Caco-2 (cell line): Measurements from ENCODE around the gene SNRPA1. TPM values are rescaled to one million over a fixed set of nuclear protein-coding genes. Genes with fewer than 3 reads are reported as not detected.

Experiments
- BruUV-seq: library from RNA; stranded (reverse); fragments of 400-500 nt; replicated peaks from 2 replicates; lab custom pipeline; 2021; lab: Mats Ljungman, UMichigan
- CTCF ChIA-PET: fragments of 300-600 bp; sonication (Branson Sonifier 250); formaldehyde crosslinking; loops from one replicate; lab custom pipeline; 2022; ENCODE audit warnings: antibody characterized with exemption; lab: Charles Lee
- POLR2A ChIA-PET: fragments of 300-600 bp; sonication (Branson Sonifier 250); formaldehyde crosslinking; loops from one replicate; lab custom pipeline; 2022; ENCODE audit warnings: antibody characterized with exemption; lab: Charles Lee
- DNase-seq, 2 experiments: peaks; one replicate each; pipeline versions ENCODE4 v3.0.0 to v3.0.0-alpha.2; 2020 to 2022
- H3K27me3 ChIP-seq: replicated peaks from 2 replicates; pipeline ENCODE4 v1.6.0; 2011; ENCODE audit warnings: low read length; ENCODE audit not compliant: control insufficient read depth, insufficient read depth
- H3K36me3 ChIP-seq: 2 replicates; pipeline ENCODE4 v1.5.1; 2011; ENCODE audit warnings: low read length; ENCODE audit not compliant: control insufficient read depth, insufficient read depth
- H3K4me1 ChIP-seq: fragments of 250-450 bp; sonication (Bioruptor Pico); 2 replicates; pipeline ENCODE4 v1.5.1; 2020; ENCODE audit warnings: mild to moderate bottlenecking
- H3K4me3 ChIP-seq: 2 replicates; pipeline ENCODE4 v1.5.1; 2011; ENCODE audit warnings: low read depth, mild to moderate bottlenecking, control low read depth, low read length
- H3K9me3 ChIP-seq: fragments of 250-450 bp; sonication (Bioruptor Pico); 2 replicates; pipeline ENCODE4 v1.5.1; 2020; ENCODE audit warnings: mild to moderate bottlenecking, moderate library complexity
- H3K27ac Mint-ChIP-seq: one replicate; pipeline ENCODE4 v1.8.0; 2022; ENCODE audit warnings: mixed read lengths; ENCODE audit not compliant: unreplicated experiment
- H3K27me3 Mint-ChIP-seq: one replicate; pipeline ENCODE4 v1.8.0; 2022; ENCODE audit warnings: mixed read lengths; ENCODE audit not compliant: insufficient read depth, unreplicated experiment
- H3K36me3 Mint-ChIP-seq: one replicate; pipeline ENCODE4 v1.8.0; 2022; ENCODE audit warnings: mild to moderate bottlenecking, mixed read lengths; ENCODE audit not compliant: insufficient read depth, unreplicated experiment
- H3K4me1 Mint-ChIP-seq: one replicate; pipeline ENCODE4 v1.8.0; 2022; ENCODE audit warnings: low read depth, mixed read lengths; ENCODE audit not compliant: unreplicated experiment
- H3K4me3 Mint-ChIP-seq: one replicate; pipeline ENCODE4 v1.8.0; 2022; ENCODE audit warnings: mild to moderate bottlenecking, moderate library complexity, mixed read lengths; ENCODE audit not compliant: unreplicated experiment
- H3K9me3 Mint-ChIP-seq: one replicate; pipeline ENCODE4 v1.8.0; 2022; ENCODE audit warnings: mixed read lengths; ENCODE audit not compliant: unreplicated experiment
- intact Hi-C: fragments of 100-400 bp; cut with micrococcal nuclease; formaldehyde crosslinking; loops from one replicate; pipeline ENCODE4 v1.10.0; 2022; ENCODE audit not compliant: unreplicated experiment
- total RNA-seq: library from RNA; stranded (reverse); gene quantifications from 2 replicates; pipeline ENCODE4 v1.2.3, GENCODE V29; 2022
- TF ChIP-seq, protein P1 (sequence below), 2 experiments: fragments of 200-600 bp in 1 of 2; IDR thresholded peaks; 1 replicate in 1 of 2; 2 replicates in 1 of 2; pipeline versions ENCODE4 v1.5.1 to v1.8.0; 2011 to 2022; ENCODE audit warnings: antibody characterized with exemption in 1 of 2, control low read depth in 1 of 2, inconsistent platforms in 1 of 2, low read depth in 1 of 2, low read length in 1 of 2, mild to moderate bottlenecking in 1 of 2, moderate library complexity in 1 of 2; ENCODE audit not compliant: insufficient read depth in 1 of 2, severe bottlenecking in 1 of 2, unreplicated experiment in 1 of 2

SNRPA1 gene
- total RNA-seq, 1 experiment from 2014 or later = 123 TPM

DNA sequence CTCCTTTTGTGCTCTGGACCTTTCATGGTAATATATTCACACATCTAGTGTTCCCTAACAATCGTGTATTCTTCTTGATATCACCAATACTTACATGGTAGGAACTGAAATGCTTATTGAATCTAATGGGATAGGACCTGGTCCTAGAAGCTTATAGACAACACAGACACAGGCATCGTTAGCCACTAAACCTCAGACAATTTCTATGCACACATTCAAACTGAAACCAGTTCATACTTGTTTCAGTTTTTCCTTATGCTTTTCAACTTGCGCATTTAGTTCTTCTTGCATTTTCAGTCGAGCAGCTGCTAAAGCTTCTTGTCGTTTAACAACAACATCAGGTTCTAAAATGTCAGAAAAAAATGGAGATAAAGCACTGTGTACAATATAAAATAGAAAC, 20.0 kb downstream of the SNRPA1 start:
- intact Hi-C loops = no loop called here
- H3K4me1 ChIP-seq = peaks cover 22% of the 10 kb centered on the region
- Mint-ChIP-seq H3K9me3 (no peaks in the 10 kb centered on the region), H3K4me1 (no peaks in the 10 kb centered on the region), H3K27ac (no peak overlapping the region), H3K4me3 (no peak overlapping the region), H3K27me3 (no peaks in the 10 kb centered on the region), H3K36me3 (peaks cover 65% of the 10 kb centered on the region)
- ChIA-PET CTCF (interaction anchor here (0.5 kb wide), 1 partner anchor 380 kb away, joined by 3 read pairs; no protein-coding TSS in a partner anchor), POLR2A (no interaction called here)
- H3K4me3 ChIP-seq = no peak overlapping the region
- TF ChIP-seq, protein P1, sequence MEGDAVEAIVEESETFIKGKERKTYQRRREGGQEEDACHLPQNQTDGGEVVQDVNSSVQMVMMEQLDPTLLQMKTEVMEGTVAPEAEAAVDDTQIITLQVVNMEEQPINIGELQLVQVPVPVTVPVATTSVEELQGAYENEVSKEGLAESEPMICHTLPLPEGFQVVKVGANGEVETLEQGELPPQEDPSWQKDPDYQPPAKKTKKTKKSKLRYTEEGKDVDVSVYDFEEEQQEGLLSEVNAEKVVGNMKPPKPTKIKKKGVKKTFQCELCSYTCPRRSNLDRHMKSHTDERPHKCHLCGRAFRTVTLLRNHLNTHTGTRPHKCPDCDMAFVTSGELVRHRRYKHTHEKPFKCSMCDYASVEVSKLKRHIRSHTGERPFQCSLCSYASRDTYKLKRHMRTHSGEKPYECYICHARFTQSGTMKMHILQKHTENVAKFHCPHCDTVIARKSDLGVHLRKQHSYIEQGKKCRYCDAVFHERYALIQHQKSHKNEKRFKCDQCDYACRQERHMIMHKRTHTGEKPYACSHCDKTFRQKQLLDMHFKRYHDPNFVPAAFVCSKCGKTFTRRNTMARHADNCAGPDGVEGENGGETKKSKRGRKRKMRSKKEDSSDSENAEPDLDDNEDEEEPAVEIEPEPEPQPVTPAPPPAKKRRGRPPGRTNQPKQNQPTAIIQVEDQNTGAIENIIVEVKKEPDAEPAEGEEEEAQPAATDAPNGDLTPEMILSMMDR (IDR thresholded peaks at IDR 0.05; ENCODE audit: insufficient read depth in 1 of 2, low read depth in 1 of 2, low read length in 1 of 2, severe bottlenecking in 1 of 2, unreplicated experiment in 1 of 2) = no peak
- DNase-seq = no peak
- peaks cover 6% of the 10 kb centered on the region for H3K36me3 ChIP-seq
- no peaks in the 10 kb centered on the region for H3K9me3 ChIP-seq
- H3K27me3 ChIP-seq = no peaks in the 10 kb centered on the region
- BruUV-seq = no TSS peak

DNA sequence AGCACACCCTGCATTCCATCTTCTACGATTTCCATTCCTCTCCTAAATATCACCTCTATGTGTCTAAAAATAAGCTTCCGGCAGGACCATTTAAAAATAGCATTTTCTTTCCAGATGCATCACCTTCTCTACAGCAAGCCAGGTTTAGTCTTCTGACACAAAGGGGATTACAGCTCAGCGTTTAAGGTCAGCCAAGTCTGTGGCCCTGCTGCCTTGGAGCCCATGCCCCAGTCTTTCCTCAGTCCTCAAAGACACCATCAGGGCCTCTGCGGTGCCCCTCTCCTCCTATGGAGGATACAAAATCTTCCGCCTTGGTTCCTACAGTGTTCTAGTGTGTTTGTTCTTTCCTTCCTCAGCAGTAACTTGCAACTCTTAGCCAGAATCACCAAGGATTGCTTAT, 21.5 kb downstream of the SNRPA1 start:
- Mint-ChIP-seq H3K9me3 (no peaks in the 10 kb centered on the region), H3K27ac (no peak overlapping the region), H3K36me3 (peaks cover 65% of the 10 kb centered on the region), H3K4me1 (no peaks in the 10 kb centered on the region), H3K4me3 (no peak overlapping the region), H3K27me3 (no peaks in the 10 kb centered on the region)
- BruUV-seq = no TSS peak
- CTCF ChIA-PET = interaction anchor here (0.5 kb wide), 1 partner anchor 382 kb away, joined by 3 read pairs; no protein-coding TSS in a partner anchor
- no peaks in the 10 kb centered on the region for H3K9me3 ChIP-seq
- no peaks in the 10 kb centered on the region for H3K27me3 ChIP-seq
- intact Hi-C loops = no loop called here
- peaks cover 8% of the 10 kb centered on the region for H3K4me1 ChIP-seq
- no peak overlapping the region for H3K4me3 ChIP-seq
- no peak for DNase-seq
- TF ChIP-seq, protein P1 (IDR thresholded peaks at IDR 0.05; ENCODE audit: insufficient read depth in 1 of 2, low read depth in 1 of 2, low read length in 1 of 2, severe bottlenecking in 1 of 2, unreplicated experiment in 1 of 2) = no peak
- POLR2A ChIA-PET = no interaction called here
- H3K36me3 ChIP-seq = peaks cover 6% of the 10 kb centered on the region

DNA sequence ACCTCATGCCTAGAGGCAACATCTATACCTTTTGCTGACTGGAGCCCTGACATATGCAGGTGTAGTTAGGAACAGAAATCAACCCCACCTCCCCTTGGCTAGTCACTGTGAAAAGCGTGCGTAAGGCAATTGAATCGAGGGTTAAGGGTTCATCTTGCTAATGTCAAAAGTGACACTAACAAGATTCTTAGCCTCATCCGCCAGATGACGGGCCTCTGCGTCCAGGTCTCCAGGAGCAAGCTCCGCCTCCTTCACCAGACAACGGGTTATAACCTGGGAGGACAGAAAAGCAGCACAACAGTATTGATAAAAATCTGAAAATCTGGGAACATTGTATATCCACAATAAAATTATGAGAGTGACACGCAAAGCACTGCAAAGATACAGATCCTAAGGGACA, 22.5 kb downstream of the SNRPA1 start:
- no peak overlapping the region for H3K27ac Mint-ChIP-seq
- peaks cover 6% of the 10 kb centered on the region for H3K36me3 ChIP-seq

More for the DNA sequence above, 22.5 kb downstream of the SNRPA1 start:
- POLR2A ChIA-PET = no interaction called here
- intact Hi-C loops = no loop called here
- no peaks in the 10 kb centered on the region for H3K4me1 Mint-ChIP-seq
- TF ChIP-seq, protein P1 (IDR thresholded peaks at IDR 0.05; ENCODE audit: insufficient read depth in 1 of 2, low read depth in 1 of 2, low read length in 1 of 2, severe bottlenecking in 1 of 2, unreplicated experiment in 1 of 2) = no peak
- no TSS peak for BruUV-seq
- Histone ChIP-seq H3K27me3 (no peaks in the 10 kb centered on the region), H3K4me1 (no peaks in the 10 kb centered on the region), H3K4me3 (no peak overlapping the region), H3K9me3 (no peaks in the 10 kb centered on the region)
- CTCF ChIA-PET = no interaction called here
- H3K4me3 Mint-ChIP-seq = no peak overlapping the region
- peaks cover 56% of the 10 kb centered on the region for H3K36me3 Mint-ChIP-seq
- H3K9me3 Mint-ChIP-seq = no peaks in the 10 kb centered on the region
- H3K27me3 Mint-ChIP-seq = no peaks in the 10 kb centered on the region
- no peak for DNase-seq
